Mesendoderm (in vitro differentiated cells): ENCODE data around the gene JMJD1C.
"Not testable (repeated sequence)": the region's sequence is repeated elsewhere in the genome, so short reads cannot be mapped to it uniquely, and the experiment has no call there.

Experiments
- DNase-seq: peaks from one replicate; pipeline ENCODE4 v3.0.0; 2013
- H2AK5ac ChIP-seq: 2 replicates; pipeline ENCODE4 v1.6.1; 2013; ENCODE audit warnings: low read length, inconsistent platforms
- H2BK120ac ChIP-seq: 2 replicates; pipeline ENCODE4 v1.6.1; 2013; ENCODE audit warnings: low read depth, mild to moderate bottlenecking, low read length, moderate library complexity, mixed read lengths
- H2BK15ac ChIP-seq: replicated peaks from 2 replicates; pipeline ENCODE4 v1.6.1; 2013; ENCODE audit warnings: low read depth, mild to moderate bottlenecking, moderate library complexity
- H2BK5ac ChIP-seq: 2 replicates; pipeline ENCODE4 v1.6.1; 2013; ENCODE audit warnings: low read length, inconsistent platforms
- H3K18ac ChIP-seq: 2 replicates; pipeline ENCODE4 v1.6.1; 2013; ENCODE audit warnings: mild to moderate bottlenecking, low read length, mixed read lengths
- H3K23ac ChIP-seq: one replicate; pipeline ENCODE4 v1.6.1; 2013; ENCODE audit warnings: low read length
- H3K27ac ChIP-seq: 2 replicates; pipeline ENCODE4 v1.5.1; 2013; ENCODE audit warnings: low read depth, mild to moderate bottlenecking, inconsistent platforms, low read length, moderate library complexity
- H3K27me3 ChIP-seq: 2 replicates; pipeline ENCODE4 v1.6.1; 2013; ENCODE audit warnings: low read length, control low read depth, mild to moderate bottlenecking, inconsistent platforms; ENCODE audit not compliant: insufficient read depth, poor library complexity
- H3K36me3 ChIP-seq: 2 replicates; pipeline ENCODE4 v1.6.1; 2013; ENCODE audit warnings: low read length, inconsistent platforms; ENCODE audit not compliant: control insufficient read depth, insufficient read depth
- H3K4ac ChIP-seq: one replicate; pipeline ENCODE4 v1.6.1; 2013; ENCODE audit warnings: low read depth, mild to moderate bottlenecking, low read length, moderate library complexity
- H3K4me1 ChIP-seq: 2 replicates; pipeline ENCODE4 v1.6.1; 2013; ENCODE audit warnings: low read depth, low read length, inconsistent platforms; ENCODE audit not compliant: control insufficient read depth
- H3K4me2 ChIP-seq: 2 replicates; pipeline ENCODE4 v1.6.1; 2013; ENCODE audit warnings: low read length
- H3K4me3 ChIP-seq: 2 replicates; pipeline ENCODE4 v1.5.1; 2013; ENCODE audit warnings: mild to moderate bottlenecking, low read length
- H3K56ac ChIP-seq: one replicate; pipeline ENCODE4 v1.6.1; 2013; ENCODE audit warnings: low read length
- H3K79me1 ChIP-seq: 2 replicates; pipeline ENCODE4 v1.6.1; 2013; ENCODE audit warnings: low read length, inconsistent platforms
- H3K79me2 ChIP-seq: 2 replicates; pipeline ENCODE4 v1.6.1; 2013; ENCODE audit warnings: mild to moderate bottlenecking, low read length; ENCODE audit not compliant: control insufficient read depth, insufficient read depth
- H3K9ac ChIP-seq: 2 replicates; pipeline ENCODE4 v1.6.1; 2013; ENCODE audit warnings: low read length, inconsistent platforms
- H4K5ac ChIP-seq: one replicate; pipeline ENCODE4 v1.6.1; 2013; ENCODE audit warnings: low read length
- H4K8ac ChIP-seq: one replicate; pipeline ENCODE4 v1.6.1; 2013; ENCODE audit warnings: low read depth, mild to moderate bottlenecking, control low read depth, low read length, moderate library complexity
- WGBS: extraction: QIAGEN DNeasy Blood & Tissue Kit; methylation state at CpG from one replicate; pipeline ENCODE4 v1.1.7; 2013; ENCODE audit warnings: low lambda C conversion rate, missing lambda C conversion rate; ENCODE audit not compliant: insufficient coverage; ENCODE audit errors: extremely low coverage; 5-methylcytosine and 5-hydroxymethylcytosine counted together

The JMJD1C gene

DNA sequence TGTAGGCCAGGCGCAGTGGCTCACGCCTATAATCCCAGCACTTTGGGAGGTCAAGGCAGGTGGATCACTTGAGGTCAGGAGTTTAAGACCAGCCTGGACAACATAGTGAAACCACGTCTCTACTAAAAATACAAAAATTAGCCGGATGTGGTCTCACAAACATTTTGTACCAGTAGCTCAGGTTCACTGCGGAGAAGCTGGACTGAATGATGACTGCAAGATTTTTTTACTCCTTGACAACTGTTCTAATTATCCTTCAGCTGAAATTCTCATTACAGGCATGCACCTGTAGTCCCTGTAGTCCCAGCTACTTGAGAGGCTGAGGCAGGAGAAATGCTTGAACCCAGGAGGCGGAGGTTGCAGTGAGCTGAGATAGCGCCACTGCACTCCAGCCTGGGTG is 126.1 kb downstream of the JMJD1C start:
- not testable (repeated sequence) for H2BK5ac ChIP-seq, H4K8ac ChIP-seq, H3K23ac ChIP-seq, H3K27ac ChIP-seq, DNase-seq, H3K4me1 ChIP-seq, H2BK15ac ChIP-seq, H3K56ac ChIP-seq, H3K4me2 ChIP-seq, H3K4me3 ChIP-seq, H3K27me3 ChIP-seq, H3K79me1 ChIP-seq, H3K36me3 ChIP-seq, H2BK120ac ChIP-seq, H3K18ac ChIP-seq, H3K4ac ChIP-seq, H2AK5ac ChIP-seq, H3K9ac ChIP-seq, H4K5ac ChIP-seq
- no CpG with 5 or more reads among the region's 7 CpGs for WGBS
- peaks cover 18% of the 10 kb centered on the region for H3K79me2 ChIP-seq

DNA sequence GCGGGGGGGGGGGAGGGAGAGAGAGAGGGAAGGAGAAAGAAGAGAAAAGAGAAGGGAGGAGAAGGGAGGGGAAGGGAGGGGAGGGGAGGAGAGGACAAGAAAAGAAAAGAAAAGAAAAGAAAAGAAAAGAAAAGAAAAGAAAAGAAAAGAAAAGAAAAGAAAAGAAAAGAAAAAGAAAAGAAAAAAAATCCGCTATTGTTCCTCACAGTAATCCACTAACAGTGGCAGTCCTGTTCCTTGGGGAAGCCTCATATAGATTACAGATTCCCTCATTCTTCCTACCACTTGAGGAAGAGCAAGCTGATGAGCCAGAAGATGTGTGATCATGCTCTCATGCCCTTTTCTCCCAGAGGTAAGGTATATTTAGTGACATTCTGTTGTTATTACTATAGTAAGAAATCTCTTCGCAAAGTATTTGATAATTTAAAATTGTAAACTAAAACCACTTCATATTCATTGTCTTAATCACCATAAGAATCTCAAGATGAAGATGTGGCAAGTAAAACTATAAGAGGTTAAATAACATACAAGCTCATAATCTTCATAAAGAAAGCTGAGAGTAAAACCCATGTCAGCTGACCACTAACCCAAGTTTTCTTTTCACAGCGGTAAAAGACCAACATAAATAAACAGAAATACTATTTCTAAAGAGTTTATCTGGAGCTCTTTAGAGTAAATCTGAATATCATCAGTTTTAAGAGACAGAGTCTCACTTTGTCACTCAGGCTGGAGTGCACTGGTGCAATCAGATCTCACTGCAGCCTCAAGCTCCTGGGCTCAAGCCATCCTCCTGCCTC is 128.1 kb downstream of the JMJD1C start:
- no peak overlapping the region for H4K8ac ChIP-seq
- no peak overlapping the region for H2BK120ac ChIP-seq
- DNase-seq: no peak
- H3K4me2 ChIP-seq: no peak overlapping the region
- no peak overlapping the region for H3K4me3 ChIP-seq
- no peak overlapping the region for H2BK15ac ChIP-seq
- H3K23ac ChIP-seq: no peak overlapping the region
- H3K9ac ChIP-seq: no peak overlapping the region
- no peak overlapping the region for H3K4ac ChIP-seq
- no peak overlapping the region for H3K18ac ChIP-seq
- no CpG with 5 or more reads among the region's 4 CpGs for WGBS
- no peaks in the 10 kb centered on the region for H3K4me1 ChIP-seq
- H2AK5ac ChIP-seq: no peak overlapping the region
- H2BK5ac ChIP-seq: no peak overlapping the region
- no peak overlapping the region for H3K56ac ChIP-seq
- H4K5ac ChIP-seq: no peak overlapping the region
- no peaks in the 10 kb centered on the region for H3K36me3 ChIP-seq
- H3K27ac ChIP-seq: no peak overlapping the region
- H3K79me2 ChIP-seq: peaks cover 10% of the 10 kb centered on the region
- H3K79me1 ChIP-seq: peaks cover 6% of the 10 kb centered on the region
- H3K27me3 ChIP-seq: no peaks in the 10 kb centered on the region

DNA sequence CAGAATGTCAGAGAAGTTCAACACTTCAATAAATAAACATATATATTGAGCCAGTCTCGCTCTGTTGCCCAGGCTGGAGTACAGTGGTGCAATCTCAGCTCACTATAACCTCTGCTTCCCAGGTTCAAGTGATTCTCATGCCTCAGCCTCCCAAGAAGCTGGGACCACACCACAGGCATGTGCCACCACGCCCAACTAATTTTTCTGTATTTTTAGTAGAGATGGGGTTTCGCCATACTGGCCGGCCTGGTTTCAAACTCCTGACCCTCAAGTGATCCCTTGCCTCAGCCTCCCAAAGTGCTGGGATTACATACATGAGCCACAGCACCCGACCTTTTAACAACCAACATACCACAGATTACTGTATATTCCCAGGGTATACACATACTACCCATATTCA is 134.2 kb downstream of the JMJD1C start:
- Histone ChIP-seq H4K5ac (no peak overlapping the region), H3K56ac (no peak overlapping the region), H3K4ac (no peak overlapping the region), H4K8ac (no peak overlapping the region), H3K79me1 (peaks cover 6% of the 10 kb centered on the region), H3K79me2 (peaks cover 6% of the 10 kb centered on the region), H3K9ac (no peak overlapping the region), H3K27ac (no peak overlapping the region), H2BK120ac (no peak overlapping the region), H3K4me1 (no peaks in the 10 kb centered on the region), H2BK5ac (no peak overlapping the region), H3K23ac (no peak overlapping the region), H3K36me3 (no peaks in the 10 kb centered on the region), H3K4me3 (no peak overlapping the region), H3K18ac (no peak overlapping the region), H2BK15ac (no peak overlapping the region), H3K27me3 (no peaks in the 10 kb centered on the region), H3K4me2 (no peak overlapping the region), H2AK5ac (no peak overlapping the region)
- no CpG with 5 or more reads among the region's 5 CpGs for WGBS
- no peak for DNase-seq

DNA sequence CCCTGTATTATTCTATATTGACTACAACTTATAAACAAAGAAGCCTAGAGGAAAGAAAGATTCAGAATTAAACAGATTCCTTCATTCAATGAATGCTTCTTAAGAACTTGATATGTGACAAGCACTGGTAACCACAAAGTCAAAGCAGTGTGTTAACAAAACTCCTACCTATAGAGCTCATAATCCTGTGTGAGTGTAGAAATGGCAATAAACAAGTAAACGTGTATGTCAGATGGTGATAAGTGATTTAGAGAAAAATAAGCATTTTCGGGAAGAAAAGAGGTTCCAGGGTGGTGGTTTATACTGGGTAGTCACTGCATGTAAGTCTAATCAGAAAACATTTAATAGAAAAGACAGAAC is 141.3 kb downstream of the JMJD1C start:
- no peak overlapping the region for H3K4ac ChIP-seq
- H3K79me1 ChIP-seq: peaks cover 8% of the 10 kb centered on the region
- no peak overlapping the region for H3K27ac ChIP-seq
- H2AK5ac ChIP-seq: no peak overlapping the region
- H2BK5ac ChIP-seq: no peak overlapping the region
- no peak overlapping the region for H3K23ac ChIP-seq
- no peak overlapping the region for H3K18ac ChIP-seq
- H4K5ac ChIP-seq: no peak overlapping the region
- WGBS: no CpG with 5 or more reads among the region's 2 CpGs
- no peaks in the 10 kb centered on the region for H3K36me3 ChIP-seq
- no peaks in the 10 kb centered on the region for H3K4me1 ChIP-seq
- H3K79me2 ChIP-seq: peaks cover 10% of the 10 kb centered on the region
- H3K56ac ChIP-seq: no peak overlapping the region
- H3K27me3 ChIP-seq: no peaks in the 10 kb centered on the region
- DNase-seq: no peak
- H3K9ac ChIP-seq: no peak overlapping the region
- H2BK15ac ChIP-seq: no peak overlapping the region
- H3K4me3 ChIP-seq: no peak overlapping the region
- H2BK120ac ChIP-seq: no peak overlapping the region
- H4K8ac ChIP-seq: no peak overlapping the region
- H3K4me2 ChIP-seq: no peak overlapping the region

DNA sequence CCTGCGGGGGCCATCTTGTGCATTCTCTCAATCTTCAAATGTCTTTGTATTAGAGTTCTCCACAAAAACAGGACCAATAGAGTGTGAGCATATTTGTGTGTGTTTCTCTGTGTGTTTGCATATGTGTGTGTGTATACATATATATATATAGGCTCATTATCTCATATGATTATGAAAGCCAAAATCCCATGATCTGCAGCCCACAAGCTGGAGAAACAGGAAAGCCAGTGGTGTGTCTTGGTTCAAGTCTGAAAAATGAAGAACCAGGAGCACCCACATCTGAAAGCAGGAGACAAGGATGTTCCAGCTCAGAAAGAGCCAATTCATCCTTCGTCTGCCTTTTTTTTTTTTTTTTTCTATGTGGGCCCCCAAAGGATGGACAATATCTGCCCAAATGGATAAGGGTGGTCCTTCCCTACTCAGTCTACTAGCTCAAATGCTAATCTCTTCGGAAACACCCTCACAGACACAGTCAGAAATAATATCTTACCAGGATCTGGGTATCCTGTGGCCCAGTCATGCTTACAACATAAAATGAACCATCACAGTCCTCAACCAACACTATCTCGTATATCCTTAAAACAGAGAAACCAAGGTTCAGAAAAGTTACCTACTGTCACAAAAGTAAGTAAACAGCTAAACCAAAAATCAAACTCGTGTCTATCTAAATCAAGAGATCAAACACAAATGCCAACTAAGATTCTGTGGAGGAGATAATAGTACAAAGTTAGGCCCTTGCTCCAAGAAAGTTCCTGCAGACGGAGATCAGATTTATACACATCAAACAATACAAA is 141.9 kb downstream of the JMJD1C start:
- Histone ChIP-seq H2BK15ac (no peak overlapping the region), H3K23ac (no peak overlapping the region), H4K5ac (no peak overlapping the region), H3K4me3 (no peak overlapping the region), H3K4me1 (no peaks in the 10 kb centered on the region), H3K27ac (no peak overlapping the region), H2BK5ac (no peak overlapping the region), H3K4me2 (no peak overlapping the region), H3K56ac (no peak overlapping the region), H3K18ac (no peak overlapping the region), H3K79me1 (peaks cover 8% of the 10 kb centered on the region), H3K4ac (no peak overlapping the region), H2AK5ac (no peak overlapping the region), H4K8ac (no peak overlapping the region), H3K79me2 (peaks cover 10% of the 10 kb centered on the region), H3K27me3 (no peaks in the 10 kb centered on the region), H3K36me3 (no peaks in the 10 kb centered on the region), H2BK120ac (no peak overlapping the region), H3K9ac (no peak overlapping the region)
- no CpG with 5 or more reads among the region's 6 CpGs for WGBS
- DNase-seq: no peak
